GM12892 (cell line): ENCODE results near the gene ATP11C.

ENCODE experiments used
- POLR2A ChIP-seq: IDR thresholded peaks from 2 replicates; pipeline ENCODE4 v1.6.1; 2011; ENCODE audit warnings: low read depth, low read length, control low read depth
- TAF1 ChIP-seq: IDR thresholded peaks from 2 replicates; pipeline ENCODE4 v1.6.1; 2011; ENCODE audit warnings: low read depth, mild to moderate bottlenecking, control low read depth, low read length, borderline replicate concordance

- TF ChIP-seq TAF1 (no peak), POLR2A (no peak)
Measured at GRCh38 chrX:139881130-139881529, 51.7 kb downstream of the ATP11C start.
